IPS-NIHi7 (cell line): ENCODE data around the gene MAPK9.

Experiments used
- DNase-seq: peaks from one replicate; pipeline ENCODE4 v3.0.0; 2012; ENCODE audit warnings: mixed read lengths; ENCODE audit errors: extremely low spot score

Gene MAPK9

DNA sequence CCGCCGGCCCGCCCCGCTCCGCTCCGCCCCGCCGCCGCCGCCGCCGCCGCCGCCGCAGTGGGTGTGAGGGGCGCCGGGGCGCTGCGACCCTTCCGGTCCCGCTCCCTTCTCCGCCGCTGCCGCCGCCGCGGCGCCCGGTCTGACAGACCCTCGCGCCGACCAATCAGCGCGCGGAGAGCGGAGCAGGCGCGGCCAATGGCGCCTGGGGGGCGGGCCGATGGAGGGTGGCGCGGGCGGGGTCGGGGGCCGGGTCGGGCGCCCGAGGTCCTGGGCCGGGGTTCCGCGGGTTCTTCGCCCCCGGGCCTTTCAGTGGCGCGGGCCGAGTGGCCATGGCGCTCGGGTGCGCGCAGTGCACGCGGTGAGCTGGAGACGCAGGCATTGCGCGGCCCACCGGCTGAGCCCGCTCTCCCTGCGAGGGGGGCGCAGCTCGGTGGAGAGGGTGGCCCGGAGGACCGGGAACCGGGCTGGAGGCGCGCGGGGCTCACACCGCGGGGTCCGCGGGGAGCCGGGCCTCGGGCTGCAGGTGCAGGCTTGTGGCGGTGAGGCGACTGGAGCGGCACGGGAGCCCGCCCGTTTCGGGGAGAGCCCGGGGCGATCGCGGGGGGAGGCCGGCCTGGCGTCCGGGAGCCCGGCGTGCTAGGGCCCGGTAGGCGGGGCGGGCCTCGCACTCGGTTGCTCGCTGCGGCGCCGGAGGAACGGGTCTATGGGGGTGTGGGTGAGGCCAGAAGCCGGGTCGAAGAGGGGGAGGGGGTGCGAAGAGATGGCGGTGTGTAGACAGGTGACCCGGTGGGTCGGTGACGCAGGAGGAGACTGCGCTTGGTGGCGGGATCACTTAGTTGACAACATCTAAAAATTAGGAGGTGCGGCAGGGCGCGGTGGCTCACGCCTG is at the start of gene MAPK9:
Gene MAPK9 (minus strand): TSS at position 141 of the 889 bp plus-strand sequence. CDS start 11,522 bp downstream, outside the sequence.
- DNase-seq: peak; percentile 95

- DNase-seq: no peak
Measured at GRCh38 chr5:180341595-180341994, 49.7 kb upstream of the MAPK9 start.

- no peak for DNase-seq
Measured at GRCh38 chr5:180340856-180341255, 49.0 kb upstream of the MAPK9 start.

GRCh38 chr5:180339583-180340183 is 47.8 kb upstream of the MAPK9 start:
- DNase-seq: no peak

DNA sequence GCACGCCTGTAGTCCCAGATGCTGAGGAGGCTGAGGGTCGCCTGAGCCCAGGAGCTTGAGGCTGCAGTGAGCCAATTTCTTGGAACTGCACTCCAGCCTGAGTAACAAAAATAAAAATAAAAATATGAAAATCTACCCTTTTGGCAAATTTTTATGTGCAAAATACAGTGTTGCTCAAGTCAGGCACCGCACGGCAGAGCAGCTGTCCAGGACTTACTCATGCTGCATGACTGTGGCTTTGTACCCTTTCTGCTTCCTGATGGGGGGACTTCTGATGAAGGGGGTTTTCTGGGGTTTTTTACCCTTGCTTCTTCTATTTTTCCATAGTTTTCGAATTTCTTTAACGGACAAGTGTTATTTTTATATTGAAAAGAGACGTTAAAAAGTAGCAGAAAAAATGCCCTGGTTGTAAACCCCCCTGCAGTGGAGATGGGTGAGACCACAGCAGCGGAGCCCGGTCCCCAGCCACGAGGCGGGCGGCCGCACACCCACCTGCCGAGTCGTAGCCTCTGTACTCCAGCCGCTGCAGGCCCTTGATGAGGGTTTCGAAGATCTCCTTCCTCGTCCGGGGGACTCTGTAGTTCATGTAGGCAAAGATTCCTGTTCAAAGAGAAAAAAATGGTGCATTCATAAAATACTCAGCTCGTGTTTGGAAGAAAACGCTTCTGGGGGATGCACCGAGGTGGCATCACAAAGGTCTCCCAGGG is 46.3 kb upstream of the MAPK9 start:
- no peak for DNase-seq

GRCh38 chr5:180336234-180337020 is 44.5 kb upstream of the MAPK9 start:
- no peak for DNase-seq

- DNase-seq: no peak
Measured at GRCh38 chr5:180335614-180336233, 43.8 kb upstream of the MAPK9 start.

DNA sequence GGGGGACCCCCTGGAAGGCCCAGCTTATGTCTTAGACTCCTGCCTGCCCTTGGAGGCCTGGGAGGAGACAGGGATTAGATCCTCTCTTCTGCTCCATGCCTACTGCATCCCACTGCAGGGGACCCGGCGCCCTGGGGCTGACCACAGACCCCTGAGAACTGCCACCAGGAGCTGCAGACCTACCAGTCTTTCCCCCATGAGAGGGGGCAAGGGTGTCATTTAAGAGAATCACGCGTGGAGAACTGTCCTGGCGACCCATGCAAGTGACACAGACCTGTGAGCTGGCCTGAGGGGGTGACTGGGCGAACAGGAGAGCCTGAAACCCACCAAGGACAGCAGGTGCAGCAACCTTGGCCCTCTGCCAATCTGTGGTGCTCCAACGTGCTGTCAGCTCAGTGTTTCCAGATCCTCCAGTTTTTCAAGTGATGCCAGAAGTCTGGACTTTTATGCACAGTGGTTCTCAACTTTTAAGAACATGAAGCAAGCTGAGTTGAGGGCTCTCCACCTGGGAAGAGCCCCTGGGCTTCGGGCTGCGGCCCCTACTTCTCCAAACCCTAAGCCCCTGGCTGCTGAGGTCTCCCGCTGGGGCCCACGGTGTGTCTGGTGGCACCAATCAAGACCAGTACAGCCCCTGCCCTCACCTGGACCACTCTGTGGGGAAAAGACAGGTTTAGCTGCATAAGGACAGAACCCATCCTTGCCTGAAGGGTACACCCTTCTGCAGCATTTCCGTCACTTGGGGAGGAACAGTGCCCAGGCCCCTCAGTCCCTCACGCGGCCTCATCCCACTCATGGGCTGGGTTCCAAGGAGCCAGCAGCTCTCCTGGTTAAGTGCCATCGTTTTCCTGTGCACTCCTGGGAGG is 43.1 kb upstream of the MAPK9 start:
- DNase-seq: no peak

GRCh38 chr5:180334176-180334575 is 42.3 kb upstream of the MAPK9 start:
- no peak for DNase-seq

- DNase-seq: no peak
Measured at GRCh38 chr5:180333661-180334060, 41.8 kb upstream of the MAPK9 start.

- DNase-seq: no peak
Measured at GRCh38 chr5:180332861-180333260, 41.0 kb upstream of the MAPK9 start.

DNA sequence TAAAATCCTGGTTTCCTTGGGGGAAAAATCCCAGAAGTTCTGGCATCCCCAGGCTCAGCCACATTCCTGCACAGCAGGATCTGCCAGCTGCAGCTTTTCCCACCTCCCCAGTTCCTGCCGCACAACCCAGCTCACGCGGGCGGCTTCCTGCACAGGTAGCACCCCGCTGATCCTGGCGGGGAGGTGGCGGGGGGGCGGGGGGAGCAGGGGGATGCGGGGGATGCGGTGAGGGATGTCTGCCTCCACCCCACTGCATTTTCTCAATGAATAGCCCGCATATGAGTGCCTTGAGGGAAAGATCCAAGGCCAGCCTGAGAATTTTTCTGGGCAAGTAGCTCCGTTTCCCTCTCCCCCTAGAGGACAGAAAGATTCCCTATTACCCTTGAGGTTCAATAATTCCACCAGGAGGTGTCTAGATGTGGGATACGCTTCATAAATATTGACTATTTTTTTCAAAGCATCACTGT is 40.2 kb upstream of the MAPK9 start:
- DNase-seq: peak; percentile 91

DNA sequence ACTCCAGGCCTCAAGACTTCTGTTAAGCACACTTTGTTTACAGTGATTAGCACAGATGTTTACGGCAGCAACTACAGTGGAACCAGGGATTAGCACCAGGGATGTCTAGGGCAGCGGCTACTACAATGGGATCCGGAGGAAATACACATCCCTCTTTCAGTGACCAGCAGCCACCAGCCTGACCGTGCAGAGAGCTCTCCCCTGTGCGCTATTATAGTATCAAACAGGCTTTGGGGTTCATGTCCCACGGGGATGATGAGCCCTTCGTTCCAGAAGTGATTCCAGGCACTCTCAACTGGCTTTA is 39.7 kb upstream of the MAPK9 start:
- DNase-seq: peak; percentile 69

- no peak for DNase-seq
Measured at GRCh38 chr5:180330810-180331646, 39.1 kb upstream of the MAPK9 start.

DNA sequence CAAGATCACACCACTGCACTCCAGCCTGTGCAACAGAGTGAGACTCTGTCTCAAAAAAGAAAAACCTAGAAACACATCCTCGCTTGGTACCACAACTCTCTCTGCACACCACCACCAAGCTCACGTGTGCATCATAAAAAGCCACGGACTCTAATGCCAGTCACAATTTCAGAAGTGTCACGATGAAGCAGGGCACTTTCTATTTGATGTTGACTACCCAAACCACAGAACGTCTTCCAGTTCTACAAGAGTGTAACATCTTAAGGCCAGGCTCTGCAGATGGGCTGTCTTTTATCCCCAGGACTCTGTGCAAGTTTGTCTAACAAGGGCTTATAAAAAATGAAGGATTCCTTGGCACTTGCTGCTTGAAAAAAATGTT is 38.4 kb upstream of the MAPK9 start:
- DNase-seq: no peak

DNA sequence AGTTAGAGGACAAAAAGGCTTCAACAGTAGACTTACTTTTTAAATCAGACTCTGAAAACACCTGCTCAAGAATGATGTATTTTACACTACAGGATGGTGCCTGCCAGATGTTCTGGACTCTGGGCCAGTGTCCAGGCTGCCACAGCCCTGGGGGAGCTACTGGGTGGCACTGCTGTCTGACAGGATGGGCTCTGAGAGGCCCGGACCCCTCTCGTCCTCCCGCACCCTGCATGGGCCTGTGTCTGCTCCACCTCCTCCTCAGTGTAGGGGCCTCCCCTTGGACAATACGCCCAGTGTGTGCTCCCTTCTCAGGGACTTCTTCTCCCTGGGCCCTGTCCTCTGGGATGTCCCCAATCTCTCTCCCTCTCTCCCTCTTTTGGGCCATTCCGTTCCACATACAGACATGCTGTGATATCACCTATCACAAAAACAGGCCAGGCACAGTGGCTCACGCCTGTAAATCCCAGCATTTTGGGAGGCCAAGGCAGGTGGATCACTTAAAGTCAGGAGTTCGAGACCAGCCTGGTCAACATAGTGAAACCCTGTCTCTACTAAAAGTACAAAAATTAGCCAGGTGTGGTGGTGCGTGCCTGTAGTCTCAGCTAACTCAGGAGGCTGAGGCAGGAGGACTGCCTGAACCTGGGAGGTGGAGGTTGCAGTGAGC is 37.9 kb upstream of the MAPK9 start:
- DNase-seq: no peak

DNA sequence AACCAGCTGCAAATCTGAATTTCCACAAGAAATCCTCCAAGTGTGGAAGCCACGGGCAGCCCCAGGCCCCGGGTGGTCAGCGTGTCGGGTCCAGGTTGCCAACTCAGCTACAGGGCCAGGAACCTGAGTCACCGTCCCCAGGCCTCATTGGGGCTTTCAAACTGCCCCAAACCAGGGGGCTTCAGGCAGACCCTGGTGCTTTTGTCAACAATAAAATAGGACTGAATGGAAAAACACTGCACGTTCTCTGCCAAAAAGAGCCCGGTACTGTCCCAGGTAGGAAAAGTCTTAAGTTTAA is 37.2 kb upstream of the MAPK9 start:
- no peak for DNase-seq

DNA sequence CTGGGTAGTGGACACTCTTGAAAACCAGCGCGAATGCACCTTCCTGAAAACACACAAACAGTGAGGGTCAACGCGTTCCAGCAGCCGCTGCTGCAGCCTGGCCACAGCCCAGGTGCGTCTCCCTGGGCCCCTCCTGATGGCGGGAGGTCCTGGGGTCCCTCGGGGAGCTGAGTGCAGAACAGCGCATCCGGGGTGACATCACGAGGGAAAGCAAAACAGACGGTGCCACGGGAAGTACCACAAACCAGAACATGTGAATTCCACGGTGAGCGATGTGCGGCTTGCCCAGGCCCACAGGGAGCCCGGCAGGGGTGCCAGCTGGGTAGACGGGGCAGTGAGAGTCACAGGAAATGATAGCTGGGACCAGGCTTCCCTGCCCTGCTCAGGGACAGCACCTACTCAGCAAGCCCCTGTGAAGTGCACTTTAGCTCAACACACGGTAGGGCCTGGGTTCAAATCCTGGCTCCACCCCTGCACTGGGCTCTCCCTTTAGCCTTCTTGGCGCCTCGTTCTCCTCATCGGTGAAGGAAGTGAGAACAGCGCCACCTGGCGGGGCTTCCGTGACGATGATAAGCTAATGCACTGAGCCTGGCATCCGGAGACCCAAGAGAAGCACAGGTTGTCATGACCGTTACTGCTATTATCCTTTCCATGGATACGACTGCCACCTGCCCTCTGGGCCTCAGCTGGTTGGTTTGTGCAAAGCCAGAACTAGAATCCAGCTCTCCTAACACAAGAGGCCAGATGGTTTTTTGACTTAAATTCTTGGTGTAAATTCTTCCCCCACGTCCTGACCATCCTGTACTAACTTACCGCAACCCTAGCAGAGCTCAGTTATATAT is 36.6 kb upstream of the MAPK9 start:
- peak; percentile 80 for DNase-seq
